GM12891 (cell line): ENCODE measurements around the gene C7.

ENCODE experiments used
- PAX5 ChIP-seq: IDR thresholded peaks from 2 replicates; pipeline ENCODE4 v1.6.1; 2011; ENCODE audit warnings: low read length, moderate library complexity, mild to moderate bottlenecking; ENCODE audit not compliant: insufficient read depth, severe bottlenecking
- POLR2A ChIP-seq: IDR thresholded peaks from 2 replicates; pipeline ENCODE4 v1.6.1; 2011; ENCODE audit warnings: low read depth, low read length, control low read depth
- POLR2AphosphoS5 ChIP-seq: IDR thresholded peaks from 2 replicates; pipeline ENCODE4 v1.6.1; 2011; ENCODE audit warnings: low read depth, low read length, control low read depth
- POU2F2 ChIP-seq: IDR thresholded peaks from 2 replicates; pipeline ENCODE4 v1.6.1; 2011; ENCODE audit warnings: low read depth, mild to moderate bottlenecking, control low read depth, low read length, moderate library complexity
- TAF1 ChIP-seq: IDR thresholded peaks from 2 replicates; pipeline ENCODE4 v1.6.1; 2011; ENCODE audit warnings: low read depth, low read length, control low read depth

DNA sequence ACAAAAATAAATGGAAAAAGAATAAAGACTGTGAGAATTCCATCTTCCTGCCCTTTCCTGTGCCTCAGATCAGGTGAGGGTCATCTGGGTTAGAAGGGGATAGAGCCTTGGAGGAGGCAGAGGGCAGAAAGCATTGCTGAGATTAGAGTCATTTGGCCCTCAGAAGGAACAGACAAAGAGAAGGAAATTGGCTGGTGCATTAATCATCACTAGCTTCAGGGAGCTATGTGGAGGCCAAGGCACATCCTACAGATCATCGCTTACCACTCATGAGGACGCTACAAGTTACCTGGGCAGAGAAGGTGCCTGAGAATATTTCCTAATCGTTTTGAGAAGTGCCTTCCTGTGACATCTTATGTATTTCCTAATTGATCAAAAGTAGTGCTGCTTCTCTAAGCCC lies 74.5 kb downstream of the C7 start:
- no peak for TF ChIP-seq POLR2A
- no peak for TF ChIP-seq TAF1
- TF ChIP-seq POLR2AphosphoS5 = no peak
- no peak for TF ChIP-seq POU2F2
- no peak for TF ChIP-seq PAX5
